DMS114 treated with DMSO at 0.1 percent for 48 hours (cell line): ENCODE measurements around the gene ALKBH7.

Experiments
- DNase-seq: peaks from one replicate; lab custom pipeline; 2025; ENCODE audit not compliant: unreplicated experiment; lab: John Stamatoyannopoulos, UW

ALKBH7 gene

GRCh38 chr19:6362351-6362801 lies 10.2 kb upstream of the ALKBH7 start:
- no peak for DNase-seq

DNA sequence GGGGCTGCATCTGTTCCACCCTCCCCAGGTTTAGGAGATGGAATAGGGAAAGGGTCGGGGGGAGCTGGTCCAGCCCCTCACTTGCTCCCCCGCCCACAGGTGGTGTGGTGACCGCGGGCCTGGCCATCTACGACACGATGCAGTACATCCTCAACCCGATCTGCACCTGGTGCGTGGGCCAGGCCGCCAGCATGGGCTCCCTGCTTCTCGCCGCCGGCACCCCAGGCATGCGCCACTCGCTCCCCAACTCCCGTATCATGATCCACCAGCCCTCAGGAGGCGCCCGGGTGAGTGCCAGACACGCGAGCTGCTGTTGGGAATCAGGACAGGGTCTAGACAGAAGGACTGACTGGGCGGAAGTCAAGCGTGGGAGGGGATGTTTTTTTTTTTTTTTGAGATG lies 8.2 kb upstream of the ALKBH7 start:
- DNase-seq, result no peak

GRCh38 chr19:6373096-6373812 lies 660 bp downstream of the ALKBH7 start:
- DNase-seq, result peak; percentile 78

- DNase-seq, result no peak
Observed at GRCh38 chr19:6373813-6374108, 1.2 kb downstream of the ALKBH7 start.

- no peak for DNase-seq
Observed at GRCh38 chr19:6374161-6374709, 1.6 kb downstream of the ALKBH7 start.

GRCh38 chr19:6374711-6375410 lies 2.3 kb downstream of the ALKBH7 start:
- DNase-seq, result no peak

- DNase-seq, result no peak
Observed at GRCh38 chr19:6375411-6376010, 2.9 kb downstream of the ALKBH7 start, which contains the start of gene PSPN. Gene PSPN, minus strand, starts transcription at chr19:6375933. Its CDS starts 84 bp downstream, at chr19:6375849.

GRCh38 chr19:6376512-6377190 lies 4.1 kb downstream of the ALKBH7 start:
- DNase-seq, result no peak

- DNase-seq, result no peak
Observed at GRCh38 chr19:6378041-6378440, 5.4 kb downstream of the ALKBH7 start.

GRCh38 chr19:6378486-6378885 lies 5.9 kb downstream of the ALKBH7 start:
- DNase-seq, result no peak

- no peak for DNase-seq
Observed at GRCh38 chr19:6379744-6380143, 7.2 kb downstream of the ALKBH7 start.

- no peak for DNase-seq
Observed at GRCh38 chr19:6381030-6381750, 8.6 kb downstream of the ALKBH7 start.

- no peak for DNase-seq
Observed at GRCh38 chr19:6383188-6383587, 10.6 kb downstream of the ALKBH7 start.

DNA sequence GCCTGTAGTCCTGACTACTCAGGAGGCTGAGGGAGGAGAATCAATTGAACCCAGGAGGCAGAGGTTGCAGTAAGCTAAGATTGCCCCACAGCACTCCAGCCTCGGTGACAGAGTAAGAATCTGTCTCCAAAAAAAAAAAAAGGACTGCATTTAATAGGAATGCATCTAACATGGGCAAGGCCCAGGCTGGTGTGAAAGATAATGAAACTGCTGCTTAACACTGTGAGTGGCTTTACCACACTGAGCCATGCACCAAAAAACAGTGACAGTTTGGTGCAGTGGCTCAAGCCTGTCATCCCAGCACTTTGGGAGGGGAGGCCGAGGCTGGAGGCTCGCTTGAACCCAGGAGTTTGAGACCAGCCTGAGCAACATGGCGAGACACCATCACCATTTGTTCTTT lies 11.8 kb downstream of the ALKBH7 start:
- DNase-seq, result no peak

DNA sequence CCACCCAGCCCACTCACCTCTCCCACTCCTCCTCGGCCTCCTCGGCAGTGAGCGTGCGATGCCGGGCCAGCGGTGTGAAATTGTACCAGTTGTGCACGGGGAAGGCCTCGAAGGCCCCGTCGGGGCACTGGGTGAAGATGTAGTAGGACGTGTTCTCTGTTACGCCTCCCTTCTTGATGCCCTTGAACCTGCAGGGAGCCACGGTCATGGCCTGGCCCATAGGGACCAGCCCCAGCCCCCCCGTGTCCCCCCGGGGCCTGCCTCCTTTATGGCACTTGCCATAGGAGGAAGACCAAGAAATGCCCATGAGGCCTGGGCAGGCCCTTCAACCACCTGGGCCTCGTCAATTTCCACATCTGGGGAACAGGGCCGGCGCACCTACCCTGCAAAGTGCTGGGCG lies 14.8 kb downstream of the ALKBH7 start:
- DNase-seq, result no peak

DNA sequence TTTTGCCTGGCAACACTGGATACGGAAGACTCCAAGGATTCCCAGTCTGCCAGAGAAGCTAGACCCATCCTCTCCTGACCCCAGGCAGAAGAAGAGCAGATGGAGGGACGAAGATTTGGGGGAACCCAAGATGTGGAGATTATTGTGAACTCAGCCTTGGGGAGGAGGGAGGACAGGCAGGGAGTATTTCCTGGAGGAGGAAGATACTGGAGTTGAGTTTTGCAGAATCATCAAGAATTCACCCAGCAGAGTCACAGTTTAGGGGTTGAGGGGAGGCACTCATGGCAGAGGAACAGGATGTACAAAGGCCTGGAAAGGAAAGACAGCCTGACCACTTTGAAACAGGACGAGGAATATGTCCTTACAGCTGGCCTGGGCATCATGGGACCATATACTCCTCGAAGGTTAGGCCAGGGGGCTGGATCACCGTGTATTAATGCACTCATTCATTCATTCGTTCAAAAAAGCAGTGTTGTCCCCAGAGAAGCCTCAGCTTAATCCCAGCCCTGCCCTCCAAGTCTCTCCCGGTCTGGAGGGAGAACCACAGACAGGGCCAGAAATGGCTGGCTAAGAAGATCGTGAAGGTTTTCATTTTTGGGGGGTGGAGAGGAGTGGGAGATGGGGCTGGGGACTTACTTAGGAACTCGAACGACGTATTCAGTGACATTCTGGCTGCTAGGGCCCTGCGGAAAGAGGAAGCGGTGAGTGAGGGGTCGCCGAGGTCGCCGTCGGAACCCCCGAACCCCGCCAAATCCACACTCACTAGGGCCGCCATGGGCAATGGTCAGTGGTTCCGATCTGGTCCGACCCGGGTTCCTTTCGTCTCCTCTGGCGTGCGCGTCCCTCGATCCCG lies 19.9 kb downstream of the ALKBH7 start:
- no peak for DNase-seq

DNA sequence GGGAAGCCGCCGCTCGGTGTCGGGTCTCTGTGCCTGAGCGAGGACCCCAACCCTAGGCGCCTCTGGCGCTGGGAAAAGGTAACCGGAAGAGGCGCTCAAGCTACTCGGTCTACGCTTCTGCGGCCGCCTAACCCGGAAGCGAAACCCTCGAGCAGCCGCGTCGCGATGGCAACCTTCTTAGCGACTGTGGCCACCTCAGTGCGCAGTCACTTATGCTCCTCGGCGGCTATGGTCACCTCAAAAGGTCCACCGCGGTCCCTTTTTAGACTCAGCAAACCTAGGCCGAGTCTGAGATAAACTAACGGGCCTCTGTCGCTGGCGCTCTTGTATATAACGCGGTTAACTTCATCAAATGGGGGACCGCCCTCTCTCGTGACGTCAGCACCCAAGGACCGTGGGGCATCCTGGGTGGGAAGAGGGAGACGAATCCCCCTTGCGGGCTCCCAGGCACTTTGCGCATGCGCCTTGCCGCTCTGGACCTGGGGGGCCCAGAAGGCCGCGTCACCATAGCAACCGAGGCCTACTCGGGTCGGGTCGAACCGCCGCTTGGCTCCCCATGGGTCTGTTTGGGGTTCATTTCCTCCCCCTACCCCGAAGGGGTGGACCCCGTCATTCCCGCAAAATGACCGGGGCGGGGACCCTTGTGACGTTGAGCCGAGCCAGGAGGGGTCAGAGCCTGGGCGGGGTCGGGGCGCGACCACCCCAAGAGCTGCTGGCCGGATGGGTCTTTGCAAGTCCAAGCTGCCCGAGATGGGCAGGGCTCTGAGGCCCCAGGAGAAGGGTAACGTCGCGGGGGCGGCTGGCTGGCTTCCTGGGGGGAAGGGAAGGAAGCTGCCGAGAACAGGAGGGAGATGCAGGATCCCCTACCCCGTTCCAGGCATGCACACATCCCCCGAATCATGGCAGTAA lies 20.7 kb downstream of the ALKBH7 start, which contains the start of gene GTF2F1:
Gene GTF2F1, minus strand, starts transcription at position 91 of the 909 bp plus-strand sequence. CDS start 169 bp downstream, outside the sequence.
- DNase-seq, result peak; percentile 87

- DNase-seq, result no peak
Observed at GRCh38 chr19:6393983-6394412, 21.4 kb downstream of the ALKBH7 start.

- no peak for DNase-seq
Observed at GRCh38 chr19:6394831-6395230, 22.2 kb downstream of the ALKBH7 start.
